HEK293T (cell line): Measurements from ENCODE around the gene CFAP45.

ENCODE experiments used
- CTCF ChIA-PET: fragments of 350-600 bp; formaldehyde crosslinking; extraction: SDS; loops from one replicate; lab custom pipeline; 2021; ENCODE audit warnings: antibody characterized with exemption, inconsistent platforms; lab: Yijun Ruan, JAX
- POLR2A ChIA-PET: fragments of 350-600 bp; formaldehyde crosslinking; extraction: SDS; loops from one replicate; lab custom pipeline; 2020; ENCODE audit warnings: antibody characterized with exemption, inconsistent platforms; lab: Yijun Ruan, JAX
- DNase-seq: peaks from one replicate; pipeline ENCODE4 v3.0.0; 2012; ENCODE audit warnings: mixed read lengths; ENCODE audit errors: extremely low spot score
- ARNT ChIP-seq: fragments of 450-650 bp; IDR thresholded peaks from 2 replicates; pipeline ENCODE4 v1.6.1; 2017; ENCODE audit warnings: mild to moderate bottlenecking
- BHLHE40 ChIP-seq: fragments of 450-650 bp; IDR thresholded peaks from 2 replicates; pipeline ENCODE4 v1.6.1; 2016; ENCODE audit warnings: mild to moderate bottlenecking, moderate library complexity, borderline replicate concordance
- CTBP1 ChIP-seq: fragments of 450-650 bp; IDR thresholded peaks from 2 replicates; pipeline ENCODE4 v1.6.1; 2016; ENCODE audit warnings: borderline replicate concordance
- ELF4 ChIP-seq: fragments of 450-650 bp; IDR thresholded peaks from 2 replicates; pipeline ENCODE4 v1.6.1; 2017; ENCODE audit warnings: antibody characterized with exemption
- FOXA1 ChIP-seq: fragments of 450-650 bp; IDR thresholded peaks from 2 replicates; pipeline ENCODE4 v1.6.1; 2016; ENCODE audit warnings: mild to moderate bottlenecking
- FOXK2 ChIP-seq: fragments of 450-650 bp; IDR thresholded peaks from 2 replicates; pipeline ENCODE4 v1.6.1; 2016; ENCODE audit warnings: mild to moderate bottlenecking
- FOXM1 ChIP-seq: fragments of 450-650 bp; IDR thresholded peaks from 2 replicates; pipeline ENCODE4 v1.6.1; 2017; ENCODE audit warnings: mild to moderate bottlenecking, borderline replicate concordance
- HDGF ChIP-seq: fragments of 450-650 bp; IDR thresholded peaks from 2 replicates; pipeline ENCODE4 v1.6.1; 2017; ENCODE audit warnings: antibody characterized with exemption, borderline replicate concordance
- L3MBTL2 ChIP-seq: fragments of 450-650 bp; conservative IDR thresholded peaks from 2 replicates; pipeline ENCODE4 v1.6.1; 2016; ENCODE audit warnings: mild to moderate bottlenecking
- LEF1 ChIP-seq: fragments of 450-650 bp; IDR thresholded peaks from 2 replicates; pipeline ENCODE4 v1.6.1; 2017; ENCODE audit warnings: mild to moderate bottlenecking, borderline replicate concordance
- NFRKB ChIP-seq: fragments of 450-650 bp; IDR thresholded peaks from 2 replicates; pipeline ENCODE4 v1.6.1; 2016; ENCODE audit warnings: mild to moderate bottlenecking, moderate library complexity
- PKNOX1 ChIP-seq: fragments of 450-650 bp; IDR thresholded peaks from 2 replicates; pipeline ENCODE4 v1.6.1; 2016
- SP1 ChIP-seq: fragments of 450-650 bp; IDR thresholded peaks from 2 replicates; pipeline ENCODE4 v1.6.1; 2017
- SUZ12 ChIP-seq: fragments of 450-650 bp; IDR thresholded peaks from 2 replicates; pipeline ENCODE4 v1.6.1; 2016; ENCODE audit warnings: mild to moderate bottlenecking
- TARDBP ChIP-seq: fragments of 450-650 bp; IDR thresholded peaks from 2 replicates; pipeline ENCODE4 v1.6.1; 2016
- ZNF384 ChIP-seq: fragments of 450-650 bp; IDR thresholded peaks from 2 replicates; pipeline ENCODE4 v1.6.1; 2016

CFAP45 gene

DNA sequence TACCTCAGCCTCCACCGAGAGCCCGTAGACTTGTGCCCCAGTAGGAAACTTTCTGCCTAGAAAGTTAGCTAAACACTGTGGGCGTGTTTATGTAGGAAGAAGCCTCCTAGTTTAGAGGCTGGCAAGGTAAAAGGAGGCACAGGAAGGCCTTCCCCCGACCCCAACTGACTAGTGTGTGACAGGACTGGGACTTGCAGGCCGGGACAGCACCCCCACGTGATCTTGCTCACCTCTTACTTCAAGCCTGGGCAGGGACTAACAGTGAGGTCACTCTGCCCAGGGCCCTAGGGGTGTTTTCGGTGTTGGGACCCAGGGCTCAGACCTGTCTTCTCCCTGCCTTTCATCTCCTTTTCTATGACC, 25.7 kb upstream of the CFAP45 start:
- CTCF ChIA-PET: no interaction called here
- DNase-seq: no peak
- TF ChIP-seq TARDBP: no peak
- no peak for TF ChIP-seq LEF1
- TF ChIP-seq BHLHE40: no peak
- TF ChIP-seq SUZ12: no peak
- no peak for TF ChIP-seq ARNT
- no peak for TF ChIP-seq HDGF
- TF ChIP-seq NFRKB: no peak
- no peak for TF ChIP-seq PKNOX1
- no peak for TF ChIP-seq ZNF384
- TF ChIP-seq SP1: no peak
- no peak for TF ChIP-seq FOXM1
- no peak for TF ChIP-seq L3MBTL2
- no peak for TF ChIP-seq CTBP1
- TF ChIP-seq ELF4: no peak
- TF ChIP-seq FOXK2: no peak
- TF ChIP-seq FOXA1: no peak
- POLR2A ChIA-PET: interaction anchor here (0.6 to 3.7 kb wide), 11 partner anchors 8 to 127 kb away, joined by 3 to 24 read pairs (median 6); partner anchors contain the start of gene IGSF9

GRCh38 chr1:159924791-159925718, 25.1 kb upstream of the CFAP45 start, which contains the start of gene TAGLN2:
TSS of gene TAGLN2 (minus strand) at chr1:159925507. CDS start at chr1:159920509, 4,998 bp downstream.
- ChIA-PET POLR2A (interaction anchor here (0.6 to 3.7 kb wide), 13 partner anchors 9 to 126 kb away, joined by 3 to 24 read pairs (median 6); partner anchors contain the start of gene IGSF9), CTCF (interaction anchor here (0.9 kb wide), 1 partner anchor 83 kb away, joined by 4 read pairs; no protein-coding TSS in a partner anchor)
- DNase-seq: peak; percentile 91
- TF ChIP-seq HDGF (no peak), L3MBTL2 (peak; percentile 98), FOXK2 (no peak), TARDBP (no peak), ELF4 (peak; percentile 93), FOXM1 (peak; percentile 64), NFRKB (no peak)

DNA sequence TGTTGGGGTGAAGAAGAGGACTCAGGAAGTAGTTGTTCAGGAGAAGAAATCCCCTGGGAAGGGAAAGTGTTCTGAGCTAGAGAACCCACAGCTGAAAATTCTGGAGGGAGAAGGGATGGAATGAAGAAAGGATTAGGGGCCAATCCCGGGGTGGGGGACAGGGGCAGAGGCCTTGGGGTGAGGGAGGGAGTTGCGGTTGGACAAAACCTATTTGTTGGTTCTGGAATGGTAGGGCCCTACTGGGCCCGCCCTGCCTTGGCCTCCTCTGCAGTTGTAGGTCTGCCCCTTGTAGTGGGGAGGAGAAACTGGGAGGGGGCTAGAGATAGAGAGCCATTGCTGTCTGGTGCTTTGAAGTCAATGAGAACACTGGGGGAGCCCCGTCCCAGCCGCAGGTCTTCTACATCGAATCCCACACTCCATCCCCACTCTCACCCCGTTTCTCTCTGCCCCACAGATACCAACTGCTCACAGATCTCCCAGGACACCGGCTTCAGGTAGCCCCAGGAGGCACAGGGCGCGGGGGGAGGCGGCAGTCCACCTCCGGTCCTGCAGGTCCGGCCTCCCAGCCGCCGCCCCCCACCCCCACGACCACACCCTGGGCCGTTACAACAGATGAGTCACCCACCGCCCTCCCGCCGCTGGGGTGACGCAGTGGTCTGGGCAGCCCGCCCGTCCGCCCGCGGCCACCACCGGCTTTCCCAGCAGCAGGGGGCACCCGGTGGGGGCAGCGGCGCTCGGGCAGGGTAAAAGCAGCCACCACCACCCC, 24.2 kb upstream of the CFAP45 start:
- DNase-seq: peak; percentile 79
- CTCF ChIA-PET: interaction anchor here (0.9 kb wide), 1 partner anchor 84 kb away, joined by 4 read pairs; no protein-coding TSS in a partner anchor
- POLR2A ChIA-PET: interaction anchor here (1.4 to 3.7 kb wide), 9 partner anchors 8 to 83 kb away, joined by 5 to 24 read pairs (median 7); partner anchors contain the start of gene IGSF9
- TF ChIP-seq CTBP1 (peak; percentile 64; the same call in 1 of the 2 replicates), FOXM1 (peak; percentile 34; the same call in 1 of the 2 replicates), NFRKB (no peak)

- DNase-seq: peak; percentile 54
- TF ChIP-seq PKNOX1: no peak
- TF ChIP-seq ELF4: no peak
- TF ChIP-seq FOXA1: no peak
- TF ChIP-seq FOXM1: no peak
- TF ChIP-seq HDGF: no peak
- TF ChIP-seq TARDBP: no peak
- ChIA-PET POLR2A (interaction anchor here (1.7 to 3.7 kb wide), 6 partner anchors 7 to 45 kb away, joined by 5 to 24 read pairs (median 8); partner anchors contain the start of gene IGSF9), CTCF (interaction anchor here (0.6 kb wide), 1 partner anchor 245 kb away, joined by 9 read pairs; no protein-coding TSS in a partner anchor)
Measured at GRCh38 chr1:159923203-159924024, 23.4 kb upstream of the CFAP45 start.

GRCh38 chr1:159922511-159923202, 22.7 kb upstream of the CFAP45 start:
- ChIA-PET POLR2A (interaction anchor here (3.7 kb wide), 1 partner anchor 7 kb away, joined by 24 read pairs; no protein-coding TSS in a partner anchor), CTCF (interaction anchor here (0.6 kb wide), 1 partner anchor 246 kb away, joined by 9 read pairs; no protein-coding TSS in a partner anchor)
- TF ChIP-seq PKNOX1 (no peak), ARNT (no peak), LEF1 (no peak), L3MBTL2 (no peak), SUZ12 (no peak), FOXM1 (no peak), CTBP1 (no peak), BHLHE40 (no peak), TARDBP (no peak), ZNF384 (no peak), SP1 (no peak), NFRKB (no peak)
- DNase-seq: no peak
